NCI-H1694 treated with DMSO at 0.1 percent for 48 hours (cell line): ENCODE results near the gene TBC1D3B.
A peak's percentile ranks its signal among the peaks of the same experiment; 100 is the strongest.
"Not testable (repeated sequence)": the region's sequence is repeated elsewhere in the genome, so short reads cannot be mapped to it uniquely, and the experiment has no call there.

Experiments used
- DNase-seq: peaks from one replicate; lab custom pipeline; 2025; lab: John Stamatoyannopoulos, UW

Gene TBC1D3B

GRCh38 chr17:36201102-36201501, 24.7 kb upstream of the TBC1D3B start:
- not testable (repeated sequence) for DNase-seq

DNA sequence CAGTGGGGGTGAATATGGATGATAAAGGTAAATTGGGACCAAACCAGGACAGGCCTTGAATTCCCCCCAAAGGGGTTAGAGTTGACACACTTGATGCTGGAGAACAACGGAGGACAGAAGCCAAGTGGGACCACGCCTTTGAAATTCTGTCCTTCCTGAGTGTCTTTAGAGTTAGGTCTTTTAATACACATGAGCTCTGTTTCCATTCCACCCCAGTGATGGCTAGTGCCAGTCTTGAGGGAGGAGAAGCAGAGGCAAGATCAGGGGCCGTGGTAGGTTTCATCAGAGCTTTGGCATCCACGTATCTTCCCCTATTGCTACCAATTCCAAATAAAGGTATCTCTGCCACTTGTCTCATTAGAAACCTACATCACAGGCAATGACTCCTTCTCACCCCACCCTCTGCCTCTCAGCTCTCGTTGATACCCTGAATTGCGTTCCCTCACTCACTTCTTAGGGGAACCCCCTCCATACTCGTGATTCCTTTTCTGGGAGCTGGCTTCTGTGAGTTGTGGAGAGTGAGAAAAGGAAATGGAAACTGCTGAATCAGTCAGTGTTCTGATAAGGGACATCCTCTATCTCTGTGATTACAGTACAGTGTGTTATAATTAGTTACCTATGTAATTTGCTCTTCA, 22.5 kb upstream of the TBC1D3B start:
- no peak for DNase-seq

GRCh38 chr17:36197387-36197703, 20.9 kb upstream of the TBC1D3B start:
- DNase-seq: no peak

GRCh38 chr17:36196131-36196486, 19.7 kb upstream of the TBC1D3B start:
- DNase-seq: no peak

- DNase-seq: no peak
These were observed 19.1 kb upstream of the TBC1D3B start for GRCh38 chr17:36195434-36196130.

- not testable (repeated sequence) for DNase-seq
These were observed 18.5 kb upstream of the TBC1D3B start for GRCh38 chr17:36194832-36195433.

DNA sequence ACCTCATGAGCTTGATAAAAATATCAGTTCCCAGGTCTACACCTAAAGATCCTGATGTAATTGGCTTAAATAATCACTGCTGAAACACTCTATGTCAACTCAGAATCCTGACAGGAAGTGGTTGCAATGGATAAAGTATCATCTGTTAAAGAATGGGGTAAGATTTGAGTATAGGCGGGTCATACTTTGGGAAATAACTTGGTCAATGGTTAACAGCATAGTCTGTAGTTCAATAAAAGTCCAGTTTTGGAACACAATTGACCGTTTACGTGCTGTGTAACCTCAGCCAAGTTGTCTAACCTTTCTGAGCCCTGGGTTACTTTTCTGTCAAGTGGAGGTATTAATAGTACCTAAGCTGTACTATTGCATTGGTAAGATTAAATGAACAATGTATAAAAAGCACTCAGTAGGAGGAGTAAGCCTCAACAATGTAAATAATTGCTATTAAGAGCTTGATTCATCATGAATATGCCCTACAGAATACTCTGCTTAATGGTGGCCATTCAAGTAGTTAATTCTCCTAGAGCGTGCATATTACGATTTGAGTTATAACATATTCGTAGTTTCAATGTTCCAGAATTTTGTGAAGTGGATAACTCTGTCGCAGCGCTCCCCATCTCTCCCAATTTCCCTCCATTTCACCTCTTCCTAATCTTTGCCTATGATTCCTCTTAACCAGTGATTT, 17.9 kb upstream of the TBC1D3B start:
- not testable (repeated sequence) for DNase-seq

DNA sequence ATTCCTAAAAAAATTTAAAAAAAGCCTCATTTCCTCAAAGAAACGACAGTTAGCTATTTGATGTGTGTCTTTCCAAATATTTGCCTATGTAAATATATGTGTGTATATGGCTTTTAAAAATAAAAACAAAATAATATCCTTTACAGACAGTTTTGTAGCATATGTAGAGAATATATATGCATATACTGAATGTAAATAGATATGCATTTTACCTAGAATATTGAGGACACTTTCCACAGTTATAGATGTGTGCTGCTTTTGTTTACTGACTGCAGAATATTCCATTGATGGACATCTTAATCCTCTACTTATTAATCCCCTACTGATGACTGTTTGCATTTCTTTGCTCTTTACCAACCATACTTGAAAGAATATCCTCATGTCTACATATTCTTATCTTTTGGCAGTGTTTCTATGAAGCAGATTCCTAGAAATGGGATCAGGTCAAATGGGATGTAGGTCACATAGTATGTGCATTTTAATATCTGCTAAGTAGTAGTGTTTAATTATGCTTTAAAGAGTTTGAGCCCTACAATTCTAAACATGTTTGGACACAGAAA, 16.9 kb upstream of the TBC1D3B start:
- DNase-seq: no peak

- DNase-seq: not testable (repeated sequence)
These were observed 14.3 kb upstream of the TBC1D3B start for GRCh38 chr17:36190549-36191330.

GRCh38 chr17:36189993-36190392, 13.6 kb upstream of the TBC1D3B start:
- not testable (repeated sequence) for DNase-seq

DNA sequence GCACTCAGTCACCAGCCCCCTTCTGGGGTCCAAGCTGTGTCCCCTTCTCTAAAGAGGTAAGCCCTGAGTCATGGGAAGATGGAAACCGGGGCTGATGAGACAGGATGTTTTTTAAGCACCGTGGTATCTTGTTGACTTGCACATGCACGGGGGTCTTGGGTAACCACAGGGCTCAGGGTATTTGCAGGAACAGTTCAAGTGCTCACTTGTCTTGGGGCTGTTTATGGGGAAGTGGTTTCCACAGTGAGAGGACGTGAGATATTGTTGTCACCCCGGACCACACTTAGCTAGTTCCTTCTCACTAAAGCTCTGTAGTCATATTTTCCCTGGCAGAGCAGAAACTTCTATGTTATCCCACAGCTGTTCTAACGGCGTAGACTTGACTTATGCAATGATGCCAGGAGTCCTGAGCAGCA, 12.5 kb upstream of the TBC1D3B start:
- peak; percentile 35 for DNase-seq

DNA sequence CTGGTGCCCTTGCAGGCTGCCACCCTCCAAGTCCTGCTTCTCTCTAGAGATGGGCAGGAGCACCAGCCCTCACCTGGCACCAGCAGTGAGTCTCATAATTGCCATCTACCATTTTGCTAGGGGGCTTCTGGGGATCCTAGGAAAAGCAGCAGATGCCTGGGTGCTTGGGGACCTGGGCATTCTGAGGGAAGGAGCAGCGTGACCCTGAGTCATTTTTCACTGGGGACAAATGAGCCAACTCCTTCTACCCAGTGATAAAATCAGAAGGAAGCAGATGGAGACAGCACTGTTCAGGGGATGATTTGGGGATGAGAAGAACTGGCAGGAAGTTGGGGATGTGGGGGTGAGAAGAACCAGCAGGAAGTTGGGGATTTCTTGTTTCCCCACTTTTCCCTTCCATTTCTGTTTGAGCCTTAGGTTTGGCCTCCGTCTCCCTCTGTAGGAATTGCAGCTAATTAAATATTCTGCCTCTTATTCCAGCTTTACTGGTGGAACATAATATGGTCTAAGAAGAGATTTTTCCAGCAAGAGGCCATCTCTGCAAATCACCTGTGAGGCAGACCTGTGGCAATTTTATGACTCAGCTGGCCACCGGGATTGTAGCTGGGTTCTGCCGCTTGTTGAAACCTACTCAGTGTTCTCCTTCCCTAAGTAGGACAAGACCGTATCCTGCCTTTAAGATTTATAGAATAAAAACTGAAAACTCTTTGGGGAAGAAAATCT, 11.7 kb upstream of the TBC1D3B start:
- not testable (repeated sequence) for DNase-seq

DNA sequence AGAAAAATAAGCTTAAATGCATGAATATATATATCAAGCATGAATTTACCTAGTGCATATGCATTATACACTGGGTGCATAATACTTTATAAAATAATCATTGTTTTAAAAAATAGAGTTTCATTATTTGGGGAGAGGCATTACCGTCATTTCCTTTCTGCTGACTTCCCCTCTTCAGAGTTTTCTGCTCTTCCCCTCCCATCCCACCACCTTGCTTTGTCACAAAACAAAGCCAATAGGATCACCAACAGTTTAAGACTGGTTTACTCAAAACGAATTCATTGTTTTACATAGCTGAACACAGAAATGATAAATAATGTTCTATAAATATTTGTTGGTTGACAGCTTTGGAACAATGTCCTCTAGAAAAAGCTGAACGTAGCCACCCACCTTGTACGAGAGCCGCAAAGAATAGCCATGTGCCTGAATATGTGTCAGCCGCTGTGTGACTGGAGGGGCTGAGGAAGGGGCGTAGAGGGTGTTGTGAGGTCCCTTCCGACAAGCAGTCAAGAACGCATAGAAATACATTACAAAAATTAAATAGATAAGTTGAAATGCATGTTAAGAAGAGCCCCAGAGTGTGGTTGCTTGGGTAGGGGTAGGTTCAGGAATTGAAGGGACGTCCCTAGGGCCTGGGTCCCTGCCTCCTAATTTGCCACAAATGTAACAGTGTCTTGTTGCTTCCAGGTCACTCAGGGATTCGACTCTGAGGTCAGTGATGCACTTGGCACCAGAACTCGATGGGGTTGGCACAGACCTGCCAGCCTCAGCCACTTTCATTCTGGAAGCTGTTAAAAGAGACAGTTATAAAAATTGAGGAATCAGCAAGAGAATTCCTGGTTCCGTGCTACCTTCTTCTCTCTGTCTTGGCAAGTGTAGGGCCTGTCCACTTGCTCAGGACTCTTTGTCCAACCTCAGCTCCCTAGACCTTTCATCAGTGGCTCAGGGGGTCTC, 10.7 kb upstream of the TBC1D3B start:
- DNase-seq: not testable (repeated sequence)

GRCh38 chr17:36185416-36185815, 9.0 kb upstream of the TBC1D3B start:
- no peak for DNase-seq

DNA sequence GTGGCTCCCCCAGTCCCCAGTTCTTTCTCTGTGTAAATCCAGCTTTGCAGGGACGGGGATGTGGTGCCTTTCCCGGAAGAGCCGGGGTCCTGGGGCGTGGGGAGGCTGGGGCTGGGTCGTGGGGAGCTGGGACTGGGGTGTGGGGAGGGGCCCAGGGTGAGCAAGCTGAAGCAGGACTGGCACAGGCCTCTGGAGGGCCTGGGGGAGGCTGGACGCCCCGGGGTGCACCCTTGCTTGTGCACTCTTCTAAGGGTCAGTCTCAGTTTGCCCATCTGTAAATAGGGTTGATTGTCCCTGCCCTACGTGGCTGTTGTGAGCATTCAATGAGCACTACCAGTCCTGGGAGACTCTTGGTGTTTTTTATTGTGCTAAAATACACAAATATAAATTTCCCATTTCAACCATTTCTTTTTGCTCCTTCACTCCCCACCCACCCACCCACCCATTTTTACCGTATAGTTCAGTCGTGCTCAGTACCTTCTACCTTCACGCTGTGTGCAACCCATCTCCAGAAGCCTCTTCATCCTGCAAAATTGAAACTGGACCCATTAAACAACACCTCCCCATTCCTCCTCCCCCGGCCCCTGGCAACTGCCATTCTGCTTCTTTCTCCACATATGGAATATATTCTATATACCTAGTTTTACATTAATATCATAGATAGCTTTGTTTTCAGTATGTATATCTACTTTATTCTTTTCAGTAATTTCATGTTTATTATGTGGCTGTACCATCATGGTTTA, 7.8 kb upstream of the TBC1D3B start:
- DNase-seq: no peak

DNA sequence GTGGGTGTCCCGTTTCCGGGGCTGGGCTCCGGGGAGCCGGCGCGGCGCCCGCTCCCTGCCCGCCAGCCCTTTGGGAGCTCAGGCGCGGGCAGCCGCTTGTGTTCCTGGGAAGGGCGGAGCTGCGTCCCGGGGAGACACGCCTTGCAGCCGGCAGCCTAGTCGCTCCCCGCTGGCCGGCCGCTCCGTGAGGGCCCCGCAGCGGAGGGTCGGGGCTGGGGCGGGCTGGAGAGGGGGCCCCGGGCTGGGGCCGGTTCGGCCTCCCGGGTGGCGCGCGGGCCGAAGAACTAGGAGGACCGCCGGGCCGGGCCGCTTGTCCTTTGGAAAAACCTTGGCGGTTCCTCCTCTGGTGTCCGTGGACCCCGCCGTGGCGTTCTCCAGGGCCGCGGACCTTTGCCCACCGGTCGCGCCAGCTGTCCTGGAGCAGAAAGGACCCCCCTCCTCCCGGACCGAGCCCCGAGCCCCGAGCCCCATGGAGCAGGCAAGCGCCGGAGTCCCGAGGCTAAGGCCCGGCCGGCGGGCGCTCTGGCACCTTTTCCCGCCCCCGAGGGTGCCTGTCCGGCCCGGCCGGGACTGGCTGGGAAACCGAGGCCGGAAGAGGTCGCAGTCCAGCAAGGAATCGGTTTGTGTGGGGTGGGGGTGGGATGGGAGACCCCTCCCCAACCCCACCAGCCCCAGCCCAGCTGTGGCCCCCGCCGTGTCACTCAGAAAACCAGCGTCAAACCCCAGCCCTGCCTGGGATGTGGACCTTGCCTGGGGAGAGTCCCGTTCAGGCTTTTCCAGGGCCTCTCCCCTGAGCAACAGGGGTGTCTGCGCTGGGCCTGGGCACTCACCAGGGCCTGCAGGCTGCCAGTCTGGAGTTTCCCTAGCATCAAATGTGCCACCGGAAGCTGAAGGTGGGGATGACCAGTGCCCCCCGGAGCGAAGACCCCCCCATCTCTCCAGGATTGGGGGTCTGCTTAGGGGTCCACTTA, 6.8 kb upstream of the TBC1D3B start:
- DNase-seq: peak; percentile 3

- no peak for DNase-seq
These were observed 6.0 kb upstream of the TBC1D3B start for GRCh38 chr17:36182176-36183000.
